ENCODE results near the gene MREG. TPM values are rescaled to one million over a fixed set of nuclear protein-coding genes. Genes with fewer than 3 reads are reported as not detected.
"Not testable (repeated sequence)": the region's sequence is repeated elsewhere in the genome, so short reads cannot be mapped to it uniquely, and the experiment has no call there.

The MREG gene
- total RNA-seq, 1 experiment from 2014 or later = 14.1 TPM

GRCh38 chr2:215988556-215989207, 24.7 kb downstream of the MREG start:
- DNase-seq (ENCODE audit: low spot score) = not testable (repeated sequence)

GRCh38 chr2:215985257-215985656, 28.1 kb downstream of the MREG start:
- no peak for DNase-seq (ENCODE audit: low spot score)

- DNase-seq (ENCODE audit: low spot score) = no peak
Observed at GRCh38 chr2:215984661-215985060, 28.7 kb downstream of the MREG start.

- no peak for DNase-seq (ENCODE audit: low spot score)
Observed at GRCh38 chr2:215983581-215984351, 29.6 kb downstream of the MREG start.

GRCh38 chr2:215982465-215982875, 30.9 kb downstream of the MREG start:
- DNase-seq (ENCODE audit: low spot score) = peak; percentile 64

- DNase-seq (ENCODE audit: low spot score) = no peak
Observed at GRCh38 chr2:215981115-215981514, 32.2 kb downstream of the MREG start.

- no peak for DNase-seq (ENCODE audit: low spot score)
Observed at GRCh38 chr2:215979620-215980019, 33.7 kb downstream of the MREG start.

- no peak for DNase-seq (ENCODE audit: low spot score)
Observed at GRCh38 chr2:215974700-215975429, 38.5 kb downstream of the MREG start.

GRCh38 chr2:215973954-215974699, 39.2 kb downstream of the MREG start:
- peak; percentile 27 for DNase-seq (ENCODE audit: low spot score)

GRCh38 chr2:215973145-215973792, 40.1 kb downstream of the MREG start:
- no peak for DNase-seq (ENCODE audit: low spot score)

GRCh38 chr2:215971671-215972070, 41.7 kb downstream of the MREG start:
- DNase-seq (ENCODE audit: low spot score) = no peak

GRCh38 chr2:215970894-215971293, 42.5 kb downstream of the MREG start:
- DNase-seq (ENCODE audit: low spot score) = not testable (repeated sequence)

GRCh38 chr2:215970425-215970824, 42.9 kb downstream of the MREG start:
- no peak for DNase-seq (ENCODE audit: low spot score)

GRCh38 chr2:215969131-215969841, 44.1 kb downstream of the MREG start:
- DNase-seq (ENCODE audit: low spot score) = peak; percentile 41

- no peak for DNase-seq (ENCODE audit: low spot score)
Observed at GRCh38 chr2:215968499-215968898, 44.9 kb downstream of the MREG start.

GRCh38 chr2:215967590-215968378, 45.6 kb downstream of the MREG start:
- DNase-seq (ENCODE audit: low spot score) = no peak

- no peak for DNase-seq (ENCODE audit: low spot score)
Observed at GRCh38 chr2:215966951-215967350, 46.4 kb downstream of the MREG start.

- no peak for DNase-seq (ENCODE audit: low spot score)
Observed at GRCh38 chr2:215966274-215966673, 47.1 kb downstream of the MREG start.

GRCh38 chr2:215965532-215966165, 47.7 kb downstream of the MREG start:
- no peak for DNase-seq (ENCODE audit: low spot score)

All from A172 (cell line).